ENCODE results near the gene IKZF5. TPM values are rescaled to one million over a fixed set of nuclear protein-coding genes. Genes with fewer than 3 reads are reported as not detected.

IKZF5 gene
- total RNA-seq, 2 experiments from 2014 or later, result 3.7 to 15.8 TPM

GRCh38 chr10:123004298-123004697 is 4.3 kb downstream of the IKZF5 start:
- Histone ChIP-seq H3K79me2 (ENCODE audit: insufficient read depth, low read depth, low read length) (peaks cover 72% of the 10 kb centered on the region), H3K27ac (ENCODE audit: low read depth, low read length, poor library complexity, severe bottlenecking) (no peak overlapping the region), H3K36me3 (ENCODE audit: insufficient read depth, low read length) (peaks cover 56% of the 10 kb centered on the region), H3K4me3 (ENCODE audit: low read depth, low read length, poor library complexity, severe bottlenecking) (no peak overlapping the region), H4K20me1 (ENCODE audit: insufficient read depth, low read length) (peaks cover 14% of the 10 kb centered on the region), H3K9me3 (ENCODE audit: low read length) (no peaks in the 10 kb centered on the region), H2AFZ (ENCODE audit: low read length) (no peak overlapping the region), H3K4me1 (ENCODE audit: insufficient read depth, low read length, poor library complexity, severe bottlenecking) (peaks cover 24% of the 10 kb centered on the region), H3K9me2 (ENCODE audit: insufficient read depth, low read length) (no peaks in the 10 kb centered on the region), H3K4me2 (ENCODE audit: low read length) (no peak overlapping the region)
- ChIA-PET POLR2A (interaction anchor here (1.0 kb wide), 1 partner anchor 23 kb away, joined by 3 read pairs; no protein-coding TSS in a partner anchor), CTCF (ENCODE audit: unreplicated experiment) (no interaction called here)
- intact Hi-C loops (cut with micrococcal nuclease; ENCODE audit: unreplicated experiment), result no loop called here
- no TSS peak for BruUV-seq (replicated peaks)
- TF ChIP-seq CTCF (conservative IDR thresholded peaks at IDR 0.05; ENCODE audit: low read length) (no peak), EZH2phosphoT487 (IDR thresholded peaks at IDR 0.05; ENCODE audit: borderline replicate concordance, low read depth, low read length) (no peak)
- DNase-seq (ENCODE audit: low spot score), result no peak

GRCh38 chr10:123001370-123001769 is 7.2 kb downstream of the IKZF5 start:
- Histone ChIP-seq H3K4me3 (ENCODE audit: low read depth, low read length, poor library complexity, severe bottlenecking) (no peak overlapping the region), H3K9me2 (ENCODE audit: insufficient read depth, low read length) (no peaks in the 10 kb centered on the region), H3K4me1 (ENCODE audit: insufficient read depth, low read length, poor library complexity, severe bottlenecking) (peaks cover 15% of the 10 kb centered on the region), H3K9me3 (ENCODE audit: low read length) (no peaks in the 10 kb centered on the region), H3K79me2 (ENCODE audit: insufficient read depth, low read depth, low read length) (peaks cover 56% of the 10 kb centered on the region), H3K4me2 (ENCODE audit: low read length) (no peak overlapping the region), H4K20me1 (ENCODE audit: insufficient read depth, low read length) (peaks cover 3% of the 10 kb centered on the region; the same call in 1 of the 2 replicates), H3K36me3 (ENCODE audit: insufficient read depth, low read length) (peaks cover 76% of the 10 kb centered on the region), H3K27ac (ENCODE audit: low read depth, low read length, poor library complexity, severe bottlenecking) (no peak overlapping the region), H2AFZ (ENCODE audit: low read length) (no peak overlapping the region)
- intact Hi-C loops (cut with micrococcal nuclease; ENCODE audit: unreplicated experiment), result no loop called here
- no peak for DNase-seq (ENCODE audit: low spot score)
- no TSS peak for BruUV-seq (replicated peaks)
- no peak for TF ChIP-seq CTCF (conservative IDR thresholded peaks at IDR 0.05; ENCODE audit: low read length)
- TF ChIP-seq EZH2phosphoT487 (IDR thresholded peaks at IDR 0.05; ENCODE audit: borderline replicate concordance, low read depth, low read length), result no peak
- CTCF ChIA-PET (ENCODE audit: unreplicated experiment), result no interaction called here
- POLR2A ChIA-PET, result no interaction called here

- DNase-seq (ENCODE audit: low spot score), result no peak
- Histone ChIP-seq H3K4me3 (ENCODE audit: low read depth, low read length, poor library complexity, severe bottlenecking) (no peak overlapping the region), H2AFZ (ENCODE audit: low read length) (no peak overlapping the region), H3K79me2 (ENCODE audit: insufficient read depth, low read depth, low read length) (peaks cover 44% of the 10 kb centered on the region), H4K20me1 (ENCODE audit: insufficient read depth, low read length) (no peaks in the 10 kb centered on the region), H3K4me2 (ENCODE audit: low read length) (no peak overlapping the region), H3K36me3 (ENCODE audit: insufficient read depth, low read length) (peaks cover 76% of the 10 kb centered on the region), H3K27ac (ENCODE audit: low read depth, low read length, poor library complexity, severe bottlenecking) (no peak overlapping the region), H3K9me2 (ENCODE audit: insufficient read depth, low read length) (no peaks in the 10 kb centered on the region), H3K9me3 (ENCODE audit: low read length) (no peaks in the 10 kb centered on the region), H3K4me1 (ENCODE audit: insufficient read depth, low read length, poor library complexity, severe bottlenecking) (peaks cover 9% of the 10 kb centered on the region)
- BruUV-seq (replicated peaks), result no TSS peak
- CTCF ChIA-PET (ENCODE audit: unreplicated experiment), result no interaction called here
- intact Hi-C loops (cut with micrococcal nuclease; ENCODE audit: unreplicated experiment), result no loop called here
- TF ChIP-seq CTCF (conservative IDR thresholded peaks at IDR 0.05; ENCODE audit: low read length), result no peak
- no peak for TF ChIP-seq EZH2phosphoT487 (IDR thresholded peaks at IDR 0.05; ENCODE audit: borderline replicate concordance, low read depth, low read length)
- POLR2A ChIA-PET, result interaction anchor here (0.6 kb wide), 1 partner anchor 1912 kb away, joined by 3 read pairs; no protein-coding TSS in a partner anchor
These were observed 8.4 kb downstream of the IKZF5 start for GRCh38 chr10:123000155-123000554.

Measured in OCI-LY7 (cell line).